Keratinocyte (primary cell): ENCODE measurements around the gene DDX31.

ENCODE experiments used
- CTCF ChIP-seq, 3 experiments: IDR thresholded peaks in 1 of 3; conservative IDR thresholded peaks in 1 of 3; optimal IDR thresholded peaks in 1 of 3; 2 replicates in 2 of 3; 3 replicates in 1 of 3; pipeline versions ENCODE3 to v1.5.1; 2011; ENCODE audit warnings: low read length in 3 of 3, mild to moderate bottlenecking in 3 of 3, moderate library complexity in 2 of 3, control low read depth in 1 of 3, inconsistent platforms in 1 of 3; ENCODE audit not compliant: insufficient read depth in 2 of 3; ENCODE audit errors: extremely low read depth in 1 of 3
- EZH2 ChIP-seq: IDR thresholded peaks from one replicate; pipeline ENCODE4 v1.6.1; 2012; ENCODE audit warnings: inconsistent platforms, mild to moderate bottlenecking, low read length, moderate library complexity

GRCh38 chr9:132575811-132576210, 94.0 kb downstream of the DDX31 start:
- TF ChIP-seq CTCF (optimal IDR thresholded peaks at IDR 0.05 in 1 of 3, IDR thresholded peaks at IDR 0.05 in 1 of 3, conservative IDR thresholded peaks at IDR 0.05 in 1 of 3; ENCODE audit: extremely low read depth in 1 of 3, insufficient read depth in 2 of 3, low read length in 3 of 3) (no peak), EZH2 (no peak)
